GM18499 (cell line): ENCODE data around the gene METRN.
A peak's percentile ranks its signal among the peaks of the same experiment; 100 is the strongest.

Source experiments
- ATAC-seq: cut with Tn5 transposase; IDR thresholded peaks from one replicate; pipeline ENCODE4 v1.9.1; 2021; ENCODE audit warnings: moderate number of reproducible peaks; ENCODE audit not compliant: insufficient read depth, unreplicated experiment

The METRN gene

GRCh38 chr16:677316-678190 lies 37.4 kb upstream of the METRN start:
- no peak for ATAC-seq

GRCh38 chr16:678209-678857 lies 36.6 kb upstream of the METRN start:
- no peak for ATAC-seq

GRCh38 chr16:678858-679813 lies 35.8 kb upstream of the METRN start:
- no peak for ATAC-seq

GRCh38 chr16:679814-680624 lies 34.9 kb upstream of the METRN start, which contains the start of gene STUB1:
Gene STUB1, plus strand, starts transcription at chr16:680410. Its CDS starts 116 bp downstream, at chr16:680526.
- ATAC-seq: no peak

- ATAC-seq: no peak
These were observed 34.3 kb upstream of the METRN start for GRCh38 chr16:680625-680945.

- no peak for ATAC-seq
These were observed 33.8 kb upstream of the METRN start for GRCh38 chr16:680967-681745.

GRCh38 chr16:681746-682427 lies 33.0 kb upstream of the METRN start:
- ATAC-seq: no peak

GRCh38 chr16:682493-683395 lies 32.2 kb upstream of the METRN start:
- ATAC-seq: no peak

GRCh38 chr16:683396-684070 lies 31.4 kb upstream of the METRN start:
- no peak for ATAC-seq

GRCh38 chr16:684071-684794 lies 30.7 kb upstream of the METRN start, which contains the start of gene JMJD8:
Gene JMJD8, minus strand, starts transcription at chr16:684334. Its CDS starts 15 bp downstream, at chr16:684319.
- ATAC-seq: peak; percentile 59

GRCh38 chr16:684961-685696 lies 29.8 kb upstream of the METRN start:
- no peak for ATAC-seq

- ATAC-seq: no peak
These were observed 29.0 kb upstream of the METRN start for GRCh38 chr16:685967-686366.

GRCh38 chr16:686459-687260 lies 28.3 kb upstream of the METRN start:
- no peak for ATAC-seq

- ATAC-seq: no peak
These were observed 27.4 kb upstream of the METRN start for GRCh38 chr16:687499-687898.
